Lung (tissue), 12 donors: Measurements from ENCODE around the gene CSMD2. TPM values are rescaled to one million over a fixed set of nuclear protein-coding genes. Genes with fewer than 3 reads are reported as not detected.

Source experiments
- ATAC-seq: fragments of 200-7000 bp; cut with Tn5 transposase; one replicate; pipeline ENCODE4 v1.9.1; 2020; ENCODE audit warnings: moderate number of reproducible peaks; ENCODE audit not compliant: insufficient read depth, low FRiP score
- DNase-seq, 3 donors: peaks; one replicate each; pipeline ENCODE4 v3.0.0-alpha.2; 2013 to 2017
- H3K27ac ChIP-seq, 2 donors: one replicate each; pipeline ENCODE4 v1.5.1; 2013; ENCODE audit warnings: mild to moderate bottlenecking in 2 of 2, moderate library complexity in 2 of 2, control low read depth in 1 of 2, inconsistent platforms in 1 of 2, low read depth in 1 of 2, low read length in 1 of 2
- H3K27me3 ChIP-seq, 3 donors: one replicate each; pipeline ENCODE4 v1.5.1; 2013; ENCODE audit warnings: low read length in 2 of 3; ENCODE audit not compliant: control insufficient read depth in 3 of 3, insufficient read depth in 3 of 3
- H3K36me3 ChIP-seq, 4 donors: one replicate each; pipeline ENCODE4 v1.5.1; 2013; ENCODE audit warnings: low read length in 4 of 4, mild to moderate bottlenecking in 1 of 4, moderate library complexity in 1 of 4; ENCODE audit not compliant: control insufficient read depth in 4 of 4, insufficient read depth in 4 of 4
- H3K4me1 ChIP-seq, 5 donors: one replicate each; pipeline ENCODE4 v1.5.1; 2013; ENCODE audit warnings: low read length in 5 of 5, mild to moderate bottlenecking in 2 of 5, moderate library complexity in 1 of 5; ENCODE audit not compliant: control insufficient read depth in 5 of 5, insufficient read depth in 5 of 5
- H3K4me3 ChIP-seq: one replicate; pipeline ENCODE4 v1.5.1; 2013; ENCODE audit warnings: mild to moderate bottlenecking, control low read depth, moderate library complexity
- H3K9ac ChIP-seq, 2 donors: one replicate each; pipeline ENCODE4 v1.5.1; 2013; ENCODE audit warnings: low read length in 2 of 2, control low read depth in 1 of 2; ENCODE audit not compliant: insufficient read depth in 1 of 2
- H3K9me3 ChIP-seq, 4 donors: one replicate each; pipeline ENCODE4 v1.5.1; 2013; ENCODE audit warnings: low read length in 3 of 4, mild to moderate bottlenecking in 1 of 4, moderate library complexity in 1 of 4; ENCODE audit not compliant: control insufficient read depth in 4 of 4, insufficient read depth in 3 of 4
- CTCF ChIP-seq: IDR thresholded peaks from 2 replicates; pipeline ENCODE4 v1.5.1; 2012; ENCODE audit warnings: mild to moderate bottlenecking; ENCODE audit errors: control extremely low read depth, extremely low read depth
- WGBS, 2 donors: extraction: QIAGEN DNeasy Blood & Tissue Kit; methylation state at CpG; one replicate each; pipeline ENCODE4 v1.1.7; 2013; 5-methylcytosine and 5-hydroxymethylcytosine counted together
- polyA plus RNA-seq, 2 donors: library from polyadenylated mRNA; stranded (reverse); fragments of 200-250 nt; gene quantifications; one replicate each; pipeline ENCODE4 v1.2.1, GENCODE V29; 2013
- total RNA-seq, 2 donors: library from RNA; depleted of rRNA in 1 of 2; stranded (reverse); fragments of >200 nt in 1 of 2; gene quantifications; one replicate each; pipeline ENCODE4 v1.2.1, GENCODE V29; 2014 to 2021
- donor health status: control.
- donor health status: control.
- donor health status: Bipolar disorder and iron deficiency.
- donor health status: healthy.
- donor health status: DM: yes; HTN: yes; CAD: no.

The CSMD2 gene
- total and polyA plus RNA-seq, 4 donors = 0.11 to 1.2 (median 0.39) TPM

GRCh38 chr1:34049994-34050393 is 115.0 kb downstream of the CSMD2 start:
- Histone ChIP-seq H3K9ac (no peak overlapping the region), H3K4me3 (no peak overlapping the region), H3K4me1 (no peaks in the 10 kb centered on the region), H3K27me3 (peaks cover 0 to 5% (median 0%) of the 10 kb centered on the region in 3 donors), H3K9me3 (peaks cover 0 to 12% (median 1%) of the 10 kb centered on the region in 4 donors), H3K27ac (no peak overlapping the region), H3K36me3 (no peaks in the 10 kb centered on the region)
- TF ChIP-seq CTCF = no peak
- ATAC-seq (no peak), DNase-seq (no peak)
- WGBS, 2 donors = 53 to 80% methylated on average over 1 of the region's 1 CpG

- DNase-seq (no peak), ATAC-seq (no peak)
- no peak for TF ChIP-seq CTCF
- no peak overlapping the region for H3K9ac ChIP-seq
- no peaks in the 10 kb centered on the region for H3K4me1 ChIP-seq
- no peak overlapping the region for H3K4me3 ChIP-seq
- peaks cover 0 to 12% (median 1%) of the 10 kb centered on the region in 4 donors for H3K9me3 ChIP-seq
- H3K27ac ChIP-seq = no peak overlapping the region
- H3K36me3 ChIP-seq = no peaks in the 10 kb centered on the region
- peaks cover 0 to 5% (median 0%) of the 10 kb centered on the region in 3 donors for H3K27me3 ChIP-seq
- WGBS, 2 donors = 49 to 92% methylated on average over 2 of the region's 2 CpGs
Measured at GRCh38 chr1:34049477-34049876, 115.6 kb downstream of the CSMD2 start.

GRCh38 chr1:34037856-34038255 is 127.2 kb downstream of the CSMD2 start:
- Histone ChIP-seq H3K4me1 (no peaks in the 10 kb centered on the region), H3K4me3 (no peak overlapping the region), H3K9me3 (peaks cover 0 to 6% (median 0%) of the 10 kb centered on the region in 4 donors), H3K27me3 (peaks cover 0 to 7% (median 0%) of the 10 kb centered on the region in 3 donors), H3K9ac (no peak overlapping the region), H3K27ac (no peak overlapping the region), H3K36me3 (no peaks in the 10 kb centered on the region)
- no peak for TF ChIP-seq CTCF
- DNase-seq = no peak
- WGBS, 2 donors = 35 to 52% methylated on average over 7 of the region's 7 CpGs
- no peak for ATAC-seq

- no peak for ATAC-seq
- no peak overlapping the region for H3K4me3 ChIP-seq
- no peak overlapping the region for H3K9ac ChIP-seq
- H3K36me3 ChIP-seq = no peaks in the 10 kb centered on the region
- TF ChIP-seq CTCF = no peak
- no peak overlapping the region for H3K27ac ChIP-seq
- peaks cover 0 to 7% (median 0%) of the 10 kb centered on the region in 3 donors for H3K27me3 ChIP-seq
- peaks cover 0 to 3% (median 0%) of the 10 kb centered on the region in 4 donors for H3K9me3 ChIP-seq
- no peaks in the 10 kb centered on the region for H3K4me1 ChIP-seq
- no peak for DNase-seq
- WGBS, 2 donors = 64 to 75% methylated on average over 8 of the region's 8 CpGs
Measured at GRCh38 chr1:34037109-34037508, 127.9 kb downstream of the CSMD2 start.
